ENCODE results near the gene LRRC53.

- TF ChIP-seq CTCF (conservative IDR thresholded peaks at IDR 0.05; ENCODE audit: low read depth in 2 of 2) (no peak), EZH2 (IDR thresholded peaks at IDR 0.05; ENCODE audit: low read depth, unreplicated experiment) (no peak), NANOG (IDR thresholded peaks at IDR 0.05; ENCODE audit: borderline replicate concordance) (no peak), POLR2AphosphoS5 (IDR thresholded peaks at IDR 0.05; ENCODE audit: low read depth) (no peak), CREB1 (CRISPR knock-in tag; IDR thresholded peaks at IDR 0.05; ENCODE audit: low read depth) (no peak), EZH2phosphoT487 (IDR thresholded peaks at IDR 0.05; ENCODE audit: unreplicated experiment) (no peak), JUNB (IDR thresholded peaks at IDR 0.05; ENCODE audit: unreplicated experiment) (no peak), ZNF114 (CRISPR knock-in tag; IDR thresholded peaks at IDR 0.05) (no peak), STAT1 (IDR thresholded peaks at IDR 0.05; ENCODE audit: unreplicated experiment) (no peak)
- TF ChIP-seq, protein P1, sequence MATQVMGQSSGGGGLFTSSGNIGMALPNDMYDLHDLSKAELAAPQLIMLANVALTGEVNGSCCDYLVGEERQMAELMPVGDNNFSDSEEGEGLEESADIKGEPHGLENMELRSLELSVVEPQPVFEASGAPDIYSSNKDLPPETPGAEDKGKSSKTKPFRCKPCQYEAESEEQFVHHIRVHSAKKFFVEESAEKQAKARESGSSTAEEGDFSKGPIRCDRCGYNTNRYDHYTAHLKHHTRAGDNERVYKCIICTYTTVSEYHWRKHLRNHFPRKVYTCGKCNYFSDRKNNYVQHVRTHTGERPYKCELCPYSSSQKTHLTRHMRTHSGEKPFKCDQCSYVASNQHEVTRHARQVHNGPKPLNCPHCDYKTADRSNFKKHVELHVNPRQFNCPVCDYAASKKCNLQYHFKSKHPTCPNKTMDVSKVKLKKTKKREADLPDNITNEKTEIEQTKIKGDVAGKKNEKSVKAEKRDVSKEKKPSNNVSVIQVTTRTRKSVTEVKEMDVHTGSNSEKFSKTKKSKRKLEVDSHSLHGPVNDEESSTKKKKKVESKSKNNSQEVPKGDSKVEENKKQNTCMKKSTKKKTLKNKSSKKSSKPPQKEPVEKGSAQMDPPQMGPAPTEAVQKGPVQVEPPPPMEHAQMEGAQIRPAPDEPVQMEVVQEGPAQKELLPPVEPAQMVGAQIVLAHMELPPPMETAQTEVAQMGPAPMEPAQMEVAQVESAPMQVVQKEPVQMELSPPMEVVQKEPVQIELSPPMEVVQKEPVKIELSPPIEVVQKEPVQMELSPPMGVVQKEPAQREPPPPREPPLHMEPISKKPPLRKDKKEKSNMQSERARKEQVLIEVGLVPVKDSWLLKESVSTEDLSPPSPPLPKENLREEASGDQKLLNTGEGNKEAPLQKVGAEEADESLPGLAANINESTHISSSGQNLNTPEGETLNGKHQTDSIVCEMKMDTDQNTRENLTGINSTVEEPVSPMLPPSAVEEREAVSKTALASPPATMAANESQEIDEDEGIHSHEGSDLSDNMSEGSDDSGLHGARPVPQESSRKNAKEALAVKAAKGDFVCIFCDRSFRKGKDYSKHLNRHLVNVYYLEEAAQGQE (IDR thresholded peaks at IDR 0.05; ENCODE audit: unreplicated experiment), result no peak
- TF ChIP-seq, protein P2, sequence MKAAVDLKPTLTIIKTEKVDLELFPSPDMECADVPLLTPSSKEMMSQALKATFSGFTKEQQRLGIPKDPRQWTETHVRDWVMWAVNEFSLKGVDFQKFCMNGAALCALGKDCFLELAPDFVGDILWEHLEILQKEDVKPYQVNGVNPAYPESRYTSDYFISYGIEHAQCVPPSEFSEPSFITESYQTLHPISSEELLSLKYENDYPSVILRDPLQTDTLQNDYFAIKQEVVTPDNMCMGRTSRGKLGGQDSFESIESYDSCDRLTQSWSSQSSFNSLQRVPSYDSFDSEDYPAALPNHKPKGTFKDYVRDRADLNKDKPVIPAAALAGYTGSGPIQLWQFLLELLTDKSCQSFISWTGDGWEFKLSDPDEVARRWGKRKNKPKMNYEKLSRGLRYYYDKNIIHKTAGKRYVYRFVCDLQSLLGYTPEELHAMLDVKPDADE (IDR thresholded peaks at IDR 0.05), result no peak
Measured at GRCh38 chr1:74427681-74428080, 84.7 kb downstream of the LRRC53 start.
